OCI-LY1 (cell line): Measurements from ENCODE around the gene PSMD14.

Experiments
- H2AFZ ChIP-seq: fragments of 200-600 bp; sonication (generic), shearing (Covaris generic); 2 replicates; pipeline ENCODE4 v1.6.0; 2014; ENCODE audit warnings: antibody characterized with exemption, mild to moderate bottlenecking, low read length
- H3F3A ChIP-seq: fragments of 200-600 bp; sonication (generic), shearing (Covaris generic); 2 replicates; pipeline ENCODE4 v1.6.0; 2014; ENCODE audit warnings: mild to moderate bottlenecking, antibody characterized with exemption, low read length, moderate library complexity; ENCODE audit not compliant: insufficient read depth
- H3K27ac ChIP-seq: fragments of 200-600 bp; sonication (generic); 2 replicates; pipeline ENCODE4 v1.5.1; 2014; ENCODE audit warnings: low read length, mixed run types, mild to moderate bottlenecking, low read depth; ENCODE audit not compliant: poor library complexity, severe bottlenecking
- H3K27me3 ChIP-seq: fragments of 200-600 bp; sonication (generic); 2 replicates; pipeline ENCODE4 v1.6.0; 2014; ENCODE audit warnings: antibody characterized with exemption, mild to moderate bottlenecking, low read length, moderate library complexity; ENCODE audit not compliant: insufficient read depth
- H3K36me3 ChIP-seq: fragments of 200-600 bp; sonication (generic); 2 replicates; pipeline ENCODE4 v1.6.1; 2014; ENCODE audit warnings: mild to moderate bottlenecking, antibody characterized with exemption, low read length, moderate library complexity, mixed read lengths; ENCODE audit not compliant: insufficient read depth
- H3K4me1 ChIP-seq: fragments of 200-600 bp; sonication (generic); 2 replicates; pipeline ENCODE4 v1.5.1; 2014; ENCODE audit warnings: mild to moderate bottlenecking, low read length, moderate library complexity; ENCODE audit not compliant: insufficient read depth, severe bottlenecking
- H3K4me2 ChIP-seq: fragments of 200-600 bp; sonication (generic), shearing (Covaris generic); 2 replicates; pipeline ENCODE4 v1.6.1; 2014; ENCODE audit warnings: low read length
- H3K4me3 ChIP-seq: fragments of 200-600 bp; sonication (generic); 2 replicates; pipeline ENCODE4 v1.5.1; 2014; ENCODE audit warnings: low read length, low read depth, mild to moderate bottlenecking, mixed read lengths; ENCODE audit not compliant: poor library complexity, severe bottlenecking
- H3K79me2 ChIP-seq: fragments of 200-600 bp; shearing (Covaris generic); 2 replicates; pipeline ENCODE4 v1.6.1; 2016; ENCODE audit warnings: mixed run types, low read length, mixed read lengths; ENCODE audit not compliant: insufficient read depth
- H3K9ac ChIP-seq: fragments of 200-600 bp; sonication (generic), shearing (Covaris generic); 2 replicates; pipeline ENCODE4 v1.6.1; 2014; ENCODE audit warnings: mild to moderate bottlenecking, low read length, mixed read lengths
- H3K9me2 ChIP-seq: fragments of 200-600 bp; sonication (generic), shearing (Covaris generic); 2 replicates; pipeline ENCODE4 v1.6.1; 2014; ENCODE audit warnings: low read depth, mild to moderate bottlenecking, low read length, mixed read lengths
- H3K9me3 ChIP-seq: fragments of 200-600 bp; shearing (Covaris generic); 2 replicates; pipeline ENCODE4 v1.6.1; 2014; ENCODE audit warnings: low read length, mixed read lengths
- H4K20me1 ChIP-seq: fragments of 200-600 bp; sonication (generic), shearing (Covaris generic); 2 replicates; pipeline ENCODE4 v1.6.0; 2016; ENCODE audit warnings: mild to moderate bottlenecking, low read length; ENCODE audit not compliant: insufficient read depth
- EZH2 ChIP-seq: fragments of 200-600 bp; sonication (generic), shearing (Covaris generic); IDR thresholded peaks from 2 replicates; pipeline ENCODE4 v1.8.0; 2017; ENCODE audit warnings: borderline replicate concordance, mixed run types, mild to moderate bottlenecking, antibody characterized with exemption, low read length, moderate library complexity, mixed read lengths
- TF ChIP-seq, protein P1 (sequence below): fragments of 200-600 bp; sonication (generic), shearing (Covaris generic); IDR thresholded peaks from 2 replicates; pipeline ENCODE4 v1.5.1; 2017; ENCODE audit warnings: mild to moderate bottlenecking, antibody characterized with exemption, low read length, moderate library complexity, mixed read lengths

Gene PSMD14

DNA sequence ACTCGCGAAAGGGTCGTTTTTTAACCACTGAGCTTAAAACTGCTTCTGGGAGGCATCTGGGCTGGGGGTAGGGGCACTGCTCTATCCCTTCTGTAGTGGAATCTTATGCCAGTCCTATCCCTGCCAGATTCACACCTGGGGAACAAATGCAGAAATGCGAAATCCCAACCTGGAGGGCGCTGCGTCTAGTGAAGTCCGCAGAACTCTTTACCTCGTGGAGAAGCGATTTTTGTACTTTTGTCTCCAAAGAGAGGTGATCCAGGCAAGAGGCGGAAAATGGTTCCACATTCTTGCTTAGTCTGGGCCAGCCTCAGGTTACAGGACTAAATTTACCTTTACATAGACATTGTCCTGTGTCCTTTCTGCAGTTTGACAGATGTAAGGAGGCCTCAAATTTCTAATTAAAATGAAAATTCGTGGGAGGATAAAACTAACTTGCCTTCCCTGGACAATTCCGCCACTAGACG, 118.3 kb downstream of the PSMD14 start:
- Histone ChIP-seq H3F3A (no peaks in the 10 kb centered on the region), H4K20me1 (no peaks in the 10 kb centered on the region), H3K36me3 (no peaks in the 10 kb centered on the region), H3K9ac (no peak overlapping the region), H3K4me1 (no peaks in the 10 kb centered on the region), H3K9me2 (no peaks in the 10 kb centered on the region), H3K9me3 (no peaks in the 10 kb centered on the region), H2AFZ (no peak overlapping the region), H3K79me2 (no peaks in the 10 kb centered on the region), H3K4me2 (no peak overlapping the region), H3K27me3 (no peaks in the 10 kb centered on the region), H3K4me3 (no peak overlapping the region), H3K27ac (no peak overlapping the region)
- TF ChIP-seq, protein P1, sequence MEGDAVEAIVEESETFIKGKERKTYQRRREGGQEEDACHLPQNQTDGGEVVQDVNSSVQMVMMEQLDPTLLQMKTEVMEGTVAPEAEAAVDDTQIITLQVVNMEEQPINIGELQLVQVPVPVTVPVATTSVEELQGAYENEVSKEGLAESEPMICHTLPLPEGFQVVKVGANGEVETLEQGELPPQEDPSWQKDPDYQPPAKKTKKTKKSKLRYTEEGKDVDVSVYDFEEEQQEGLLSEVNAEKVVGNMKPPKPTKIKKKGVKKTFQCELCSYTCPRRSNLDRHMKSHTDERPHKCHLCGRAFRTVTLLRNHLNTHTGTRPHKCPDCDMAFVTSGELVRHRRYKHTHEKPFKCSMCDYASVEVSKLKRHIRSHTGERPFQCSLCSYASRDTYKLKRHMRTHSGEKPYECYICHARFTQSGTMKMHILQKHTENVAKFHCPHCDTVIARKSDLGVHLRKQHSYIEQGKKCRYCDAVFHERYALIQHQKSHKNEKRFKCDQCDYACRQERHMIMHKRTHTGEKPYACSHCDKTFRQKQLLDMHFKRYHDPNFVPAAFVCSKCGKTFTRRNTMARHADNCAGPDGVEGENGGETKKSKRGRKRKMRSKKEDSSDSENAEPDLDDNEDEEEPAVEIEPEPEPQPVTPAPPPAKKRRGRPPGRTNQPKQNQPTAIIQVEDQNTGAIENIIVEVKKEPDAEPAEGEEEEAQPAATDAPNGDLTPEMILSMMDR, result no peak
- TF ChIP-seq EZH2, result no peak

DNA sequence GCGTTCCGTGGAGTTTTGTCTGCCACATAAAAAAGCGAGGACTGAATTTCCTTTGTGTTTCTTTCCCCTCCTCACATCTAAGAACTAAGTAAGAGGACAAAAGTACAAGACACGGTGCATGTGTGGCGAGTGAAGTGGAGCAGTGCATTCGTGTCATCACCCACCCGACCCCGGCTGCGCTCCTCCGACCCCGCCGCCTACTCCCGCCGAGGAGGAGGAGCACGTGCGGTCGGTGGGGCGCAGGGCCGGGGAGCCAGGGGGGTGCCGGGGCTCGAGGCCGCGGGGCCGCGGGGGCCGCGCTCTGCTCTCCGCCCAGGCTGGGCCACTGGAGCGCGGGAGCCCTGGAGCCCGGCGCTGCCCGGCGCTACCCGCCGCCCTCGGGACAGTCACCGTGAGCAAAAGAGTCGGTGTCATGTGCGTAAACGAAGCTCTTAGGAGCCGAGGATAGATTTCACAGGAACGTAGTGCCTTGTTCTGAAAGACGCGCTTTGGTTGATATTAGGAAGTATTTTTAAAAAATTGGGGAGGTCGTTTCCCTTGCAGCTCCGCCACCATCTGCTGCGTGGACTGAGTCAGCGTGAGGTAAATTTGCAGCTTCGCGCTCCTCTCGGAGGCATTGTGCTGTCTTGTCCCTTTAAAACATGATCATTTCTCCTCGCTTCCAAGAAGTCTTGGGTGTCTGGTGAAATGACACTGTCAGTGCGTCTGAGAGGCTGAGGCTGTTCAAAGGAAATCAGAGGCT, 118.9 kb downstream of the PSMD14 start:
- Histone ChIP-seq H3K27ac (no peak overlapping the region), H3K4me1 (no peaks in the 10 kb centered on the region), H3K27me3 (no peaks in the 10 kb centered on the region), H3K9me3 (no peaks in the 10 kb centered on the region), H4K20me1 (no peaks in the 10 kb centered on the region), H3K79me2 (no peaks in the 10 kb centered on the region), H3K9me2 (no peaks in the 10 kb centered on the region), H3K4me3 (no peak overlapping the region), H3K36me3 (no peaks in the 10 kb centered on the region), H3F3A (no peaks in the 10 kb centered on the region), H2AFZ (no peak overlapping the region), H3K9ac (no peak overlapping the region), H3K4me2 (no peak overlapping the region)
- TF ChIP-seq, protein P1, result no peak
- TF ChIP-seq EZH2, result no peak

DNA sequence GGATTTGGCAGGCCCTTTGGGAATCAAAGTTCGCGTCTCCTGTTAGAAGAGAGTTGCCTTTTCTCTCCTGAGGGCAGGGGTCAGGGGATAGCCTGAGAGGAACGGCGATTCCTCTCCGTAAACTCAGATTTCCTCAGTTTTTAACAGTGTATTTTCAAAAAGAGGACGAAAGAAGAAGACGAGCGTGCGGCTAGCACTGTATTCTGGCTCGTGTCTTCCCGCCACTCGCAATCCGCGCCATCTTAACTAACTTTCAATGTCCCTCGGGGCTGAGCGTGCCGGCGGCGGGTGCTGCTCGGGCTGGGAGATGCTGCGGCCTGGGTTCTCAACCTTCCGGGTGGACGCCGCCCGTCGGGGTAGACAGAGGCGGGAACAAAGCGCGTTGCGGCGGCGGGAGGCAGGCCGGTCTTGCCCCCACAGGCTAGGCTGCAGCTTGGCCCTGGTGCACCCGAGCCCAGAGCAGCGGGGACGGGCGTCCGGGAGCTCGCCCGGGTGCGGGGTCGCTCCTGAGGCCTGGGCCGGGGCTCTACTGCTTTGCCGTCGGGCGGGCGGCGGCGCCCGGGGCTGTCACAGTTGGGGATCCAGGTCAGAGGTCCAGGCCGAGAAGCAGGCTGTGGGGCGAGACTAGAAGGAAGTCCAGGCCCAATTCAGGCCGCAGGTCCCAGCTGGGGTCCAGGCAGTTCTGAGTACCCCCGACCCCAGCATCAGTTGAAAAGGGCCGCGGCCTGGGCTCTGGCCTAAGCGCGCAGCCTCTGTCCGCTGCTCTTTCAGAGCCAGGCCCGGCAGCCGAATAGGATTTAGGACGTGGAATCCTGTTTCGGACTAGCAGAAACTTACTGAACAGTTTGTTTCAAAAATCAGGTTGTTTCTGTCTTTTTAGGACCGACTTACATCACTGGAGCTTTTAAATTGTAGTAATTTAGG, 119.7 kb downstream of the PSMD14 start:
- Histone ChIP-seq H3K27me3 (no peaks in the 10 kb centered on the region), H3K36me3 (no peaks in the 10 kb centered on the region), H2AFZ (no peak overlapping the region), H4K20me1 (no peaks in the 10 kb centered on the region), H3K9ac (no peak overlapping the region), H3K9me3 (no peaks in the 10 kb centered on the region), H3K79me2 (no peaks in the 10 kb centered on the region), H3K4me1 (no peaks in the 10 kb centered on the region), H3F3A (no peaks in the 10 kb centered on the region), H3K27ac (no peak overlapping the region), H3K9me2 (no peaks in the 10 kb centered on the region), H3K4me3 (no peak overlapping the region), H3K4me2 (no peak overlapping the region)
- TF ChIP-seq, protein P1, result no peak
- TF ChIP-seq EZH2, result no peak
